ENCODE results near the gene PEMT. TPM values are rescaled to one million over a fixed set of nuclear protein-coding genes. Genes with fewer than 3 reads are reported as not detected.

The PEMT gene
- total and polyA plus RNA-seq, 2 of the 4 experiments (the other 2 are of a cell fraction) = 23.3 to 49.5 TPM

GRCh38 chr17:17523731-17524490 lies 67.6 kb downstream of the PEMT start:
- Histone ChIP-seq H3K14ac (replicated peaks; ENCODE audit: low read depth, low read length) (no peak overlapping the region), H3K27me3 (ENCODE audit: control insufficient read depth, insufficient read depth, low read length) (no peaks in the 10 kb centered on the region; the same call in 1 of the 2 replicates), H3K9me3 (ENCODE audit: control insufficient read depth, insufficient read depth, low read length) (no peaks in the 10 kb centered on the region), H2BK15ac (ENCODE audit: low read depth, low read length) (no peak overlapping the region), H3K56ac (ENCODE audit: extremely low read depth, insufficient read depth, low read length) (no peak overlapping the region), H2AK9ac (replicated peaks; ENCODE audit: low read depth, low read length, poor library complexity) (no peak overlapping the region), H3K9me1 (ENCODE audit: insufficient read depth, low read length) (no peaks in the 10 kb centered on the region), H3K79me1 (ENCODE audit: low read depth in 1 of 2, low read length in 2 of 2) (no peaks in the 10 kb centered on the region), H4K8ac (ENCODE audit: low read depth in 2 of 2, low read length in 2 of 2) (no peak overlapping the region), H3K4me2 (ENCODE audit: low read depth, low read length) (no peak overlapping the region), H3K23ac (ENCODE audit: low read depth, low read length) (no peak overlapping the region), H4K20me1 (ENCODE audit: insufficient read depth, low read length) (no peaks in the 10 kb centered on the region; the same call in 1 of the 2 replicates), H3K36me3 (ENCODE audit: control insufficient read depth, insufficient read depth, low read length) (no peaks in the 10 kb centered on the region), H2BK20ac (ENCODE audit: low read depth, low read length) (no peak overlapping the region), H3K4me1 (ENCODE audit: control insufficient read depth, insufficient read depth, low read length) (no peaks in the 10 kb centered on the region), H2BK120ac (ENCODE audit: low read depth, low read length) (no peak overlapping the region), H3K27ac (ENCODE audit: insufficient read depth, low read length) (no peak overlapping the region), H4K5ac (ENCODE audit: low read depth, low read length) (no peak overlapping the region), H3K4ac (ENCODE audit: low read depth, low read length) (no peak overlapping the region), H3K4me3 (ENCODE audit: insufficient read depth, low read depth, low read length) (no peak overlapping the region), H4K91ac (ENCODE audit: insufficient read depth, low read depth, low read length) (no peak overlapping the region), H3K18ac (ENCODE audit: low read depth, low read length) (no peak overlapping the region), H3K9ac (ENCODE audit: low read depth, low read length) (no peak overlapping the region), H2BK5ac (ENCODE audit: low read depth, low read length, poor library complexity, severe bottlenecking) (no peak overlapping the region), H2AFZ (replicated peaks; ENCODE audit: low read length, poor library complexity) (no peak overlapping the region), H2AK5ac (ENCODE audit: low read depth, low read length) (no peak overlapping the region)
- no TSS peak for BruUV-seq (replicated peaks)
- POLR2A ChIA-PET (ENCODE audit: unreplicated experiment) = no interaction called here
- dilution Hi-C loops (cut with HindIII; ENCODE audit: low sequenced_read_pairs, unreplicated experiment) (no loop called here), intact Hi-C loops (cut with micrococcal nuclease) (no loop called here), in situ Hi-C loops (cut with MboI; ENCODE audit: low sequenced_read_pairs) (no loop called here)
- no peak for DNase-seq
- WGBS, 2 experiments (ENCODE audit: extremely low coverage in 2 of 2, insufficient read length in 1 of 2) = 83% methylated on average over 12 of the region's 19 CpGs; no CpG with 5 or more reads in 1 of the 2 experiments
- no peak for TF ChIP-seq NFE2L2 (IDR thresholded peaks at IDR 0.05; ENCODE audit: low read depth, low read length)
- no peak for TF ChIP-seq FOS (IDR thresholded peaks at IDR 0.05; ENCODE audit: low read depth, low read length)
- no peak for TF ChIP-seq MXI1 (IDR thresholded peaks at IDR 0.05; ENCODE audit: borderline replicate concordance, low read depth, low read length)
- TF ChIP-seq CHD1 (IDR thresholded peaks at IDR 0.05; ENCODE audit: low read depth, low read length) = no peak
- no peak for TF ChIP-seq RCOR1 (IDR thresholded peaks at IDR 0.05; ENCODE audit: insufficient replicate concordance, low read length)
- TF ChIP-seq ELK1 (IDR thresholded peaks at IDR 0.05; ENCODE audit: borderline replicate concordance, low read depth, low read length) = no peak
- TF ChIP-seq CEBPB (IDR thresholded peaks at IDR 0.05; ENCODE audit: low read depth, low read length) = no peak
- no peak for TF ChIP-seq RAD21 (IDR thresholded peaks at IDR 0.05; ENCODE audit: low read length)
- TF ChIP-seq POLR2A (IDR thresholded peaks at IDR 0.05; ENCODE audit: low read depth, low read length) = no peak
- no peak for TF ChIP-seq BHLHE40 (IDR thresholded peaks at IDR 0.05; ENCODE audit: low read depth, low read length)
- no peak for TF ChIP-seq CTCF (conservative IDR thresholded peaks at IDR 0.05; ENCODE audit: low read depth, low read length)
- no peak for ATAC-seq (ENCODE audit: low read depth)
- CTCF ChIA-PET = no interaction called here

All from IMR-90 (cell line).